ENCODE results near the gene GAP43.
A peak's percentile ranks its signal among the peaks of the same experiment; 100 is the strongest.

Gene GAP43

GRCh38 chr3:115663414-115663813, 40.1 kb downstream of the GAP43 start:
- no peak for DNase-seq

- no peak for DNase-seq
Measured at GRCh38 chr3:115666081-115666480, 42.8 kb downstream of the GAP43 start.

- DNase-seq = peak; percentile 55
Measured at GRCh38 chr3:115666920-115667737, 43.8 kb downstream of the GAP43 start.

DNA sequence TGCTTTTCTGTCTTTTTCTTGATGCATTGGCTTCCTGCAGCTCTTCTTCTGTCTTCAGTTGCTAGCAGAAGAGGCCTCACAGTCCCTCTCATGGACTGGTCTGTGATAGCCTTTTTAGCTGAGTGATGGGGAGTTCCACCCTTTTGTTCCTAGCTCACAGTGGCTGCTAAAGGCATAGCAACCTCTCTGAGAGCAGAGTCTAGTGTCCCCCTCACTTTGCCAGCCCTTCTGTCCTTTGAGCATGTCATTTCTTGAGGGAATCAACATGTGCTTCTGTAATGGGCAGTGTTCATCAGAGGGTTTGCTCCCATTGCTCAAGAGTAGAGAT, 44.4 kb downstream of the GAP43 start:
- DNase-seq = no peak

- no peak for DNase-seq
Measured at GRCh38 chr3:115670911-115671310, 47.6 kb downstream of the GAP43 start.

GRCh38 chr3:115671761-115672455, 48.6 kb downstream of the GAP43 start:
- DNase-seq = no peak

DNA sequence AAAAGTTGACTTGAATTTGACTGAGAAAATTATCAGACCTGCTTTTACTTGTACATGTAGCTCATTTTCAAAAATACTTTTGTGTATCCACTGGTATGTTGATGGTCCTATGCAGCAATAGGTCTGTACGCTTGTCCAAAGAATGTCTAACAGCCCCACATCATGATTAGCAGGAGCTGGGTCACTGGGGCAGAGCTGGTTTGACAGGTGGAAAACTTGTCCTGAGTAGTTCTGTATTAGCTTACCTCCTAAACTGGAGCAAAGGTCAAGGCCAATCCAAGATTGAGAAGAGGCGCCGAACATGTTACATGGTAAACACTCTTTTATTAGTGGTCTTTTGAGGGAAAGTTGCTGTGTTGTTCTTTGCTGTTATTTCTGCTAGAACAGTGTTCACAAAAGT, 50.6 kb downstream of the GAP43 start:
- DNase-seq = no peak

- DNase-seq = no peak
Measured at GRCh38 chr3:115676336-115676735, 53.0 kb downstream of the GAP43 start.

DNA sequence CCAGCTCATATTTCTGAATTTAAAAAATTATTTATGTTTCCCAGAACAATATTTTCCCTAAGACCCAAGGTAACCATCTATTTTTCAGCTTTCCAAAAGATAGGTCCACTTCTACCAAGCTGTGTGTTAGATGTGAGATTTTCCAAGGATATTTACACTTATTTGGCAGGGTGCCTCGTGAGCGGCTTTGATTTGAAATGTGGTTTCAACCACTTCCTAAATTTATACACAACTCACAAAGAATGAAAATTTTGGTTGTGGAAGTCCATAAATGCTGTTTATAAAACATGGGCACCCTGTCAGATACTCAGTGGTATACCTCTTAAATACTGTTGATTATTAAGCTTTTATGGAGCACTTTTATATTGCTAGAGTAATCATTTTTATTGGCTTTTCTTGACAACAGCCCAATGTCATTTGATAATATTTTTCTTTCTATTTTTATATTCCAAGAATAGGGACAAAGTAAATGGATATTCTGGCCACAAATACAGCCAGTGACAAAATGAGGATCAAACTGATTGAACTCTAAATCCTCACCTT, 57.6 kb downstream of the GAP43 start:
- DNase-seq = no peak

DNA sequence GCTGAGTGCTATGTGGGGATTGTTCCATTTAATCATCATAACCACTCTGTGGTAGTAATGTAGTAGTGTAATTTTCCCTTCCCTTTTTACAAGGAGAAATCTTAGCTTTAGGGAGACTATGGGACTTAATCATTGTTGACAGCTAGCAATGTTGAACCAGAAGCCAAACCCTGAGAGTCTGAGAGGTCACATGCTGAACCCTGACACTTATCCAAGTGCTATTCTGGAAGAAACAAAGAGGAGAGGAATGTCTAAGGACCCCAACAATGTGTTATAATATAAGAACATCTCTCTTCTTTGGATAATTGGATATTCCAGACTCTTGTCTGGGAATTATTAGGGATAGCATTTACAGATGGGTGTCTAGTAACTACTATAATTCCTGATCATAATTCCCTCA, 58.4 kb downstream of the GAP43 start:
- DNase-seq = no peak

- no peak for DNase-seq
Measured at GRCh38 chr3:115683305-115683704, 60.0 kb downstream of the GAP43 start.

DNA sequence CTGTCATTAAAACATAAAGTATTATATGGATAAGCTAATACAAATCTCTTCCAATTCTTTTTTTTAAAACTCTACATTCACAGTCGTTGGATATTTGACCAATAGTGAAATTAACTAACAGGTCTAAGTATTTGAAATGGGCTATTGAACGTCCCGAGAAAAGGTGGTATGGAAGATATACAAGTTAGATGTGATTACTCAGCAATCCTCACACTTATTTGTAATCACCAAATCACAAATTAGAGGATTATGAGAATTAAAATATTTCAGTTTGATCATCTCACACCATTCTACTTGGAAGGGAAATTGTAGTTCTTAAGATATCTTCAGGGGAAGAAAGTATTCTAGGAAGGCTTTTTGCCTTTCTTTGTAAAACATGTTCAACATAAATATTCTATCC, 60.5 kb downstream of the GAP43 start:
- DNase-seq = no peak

GRCh38 chr3:115685097-115685496, 61.8 kb downstream of the GAP43 start:
- peak; percentile 38 for DNase-seq

- DNase-seq = no peak
Measured at GRCh38 chr3:115687721-115688120, 64.4 kb downstream of the GAP43 start.

DNA sequence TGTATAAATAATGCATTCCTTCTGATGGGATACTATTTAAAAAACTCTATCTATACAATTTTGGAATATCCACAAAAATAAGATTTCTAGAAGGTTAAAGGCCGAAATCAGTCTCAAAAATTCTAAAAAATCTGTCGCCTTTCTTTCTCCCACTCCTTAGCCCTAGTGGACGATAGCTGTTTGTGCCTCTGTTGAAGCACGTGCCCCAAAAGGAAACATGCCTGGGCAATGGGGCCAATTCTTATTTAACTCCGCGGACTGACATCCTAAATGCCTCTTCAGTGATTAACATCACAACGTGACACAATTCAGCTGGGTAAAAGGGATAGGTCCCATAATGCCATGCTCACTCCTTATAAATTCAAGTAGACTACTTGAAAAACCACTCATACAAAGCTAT, 65.1 kb downstream of the GAP43 start:
- DNase-seq = no peak

- no peak for DNase-seq
Measured at GRCh38 chr3:115689928-115690327, 66.6 kb downstream of the GAP43 start.

DNA sequence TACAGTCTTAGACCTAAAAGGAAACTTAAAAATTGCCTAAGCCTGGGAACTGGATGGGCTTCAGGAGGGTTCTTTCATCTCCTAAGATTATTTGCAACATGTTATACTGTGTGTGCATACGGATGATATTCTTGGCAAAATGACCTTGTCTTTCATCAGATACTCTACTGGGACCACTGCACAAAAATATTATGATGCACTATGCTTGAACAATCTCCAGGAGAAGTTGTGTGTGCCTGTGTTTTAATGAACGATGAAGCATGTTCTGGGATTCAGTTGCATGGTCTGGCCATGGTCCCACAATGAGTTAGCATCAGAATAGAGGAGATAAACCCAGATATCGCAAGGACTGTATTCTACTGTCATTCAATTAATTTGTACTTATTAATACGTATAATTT, 68.7 kb downstream of the GAP43 start:
- DNase-seq = no peak

DNA sequence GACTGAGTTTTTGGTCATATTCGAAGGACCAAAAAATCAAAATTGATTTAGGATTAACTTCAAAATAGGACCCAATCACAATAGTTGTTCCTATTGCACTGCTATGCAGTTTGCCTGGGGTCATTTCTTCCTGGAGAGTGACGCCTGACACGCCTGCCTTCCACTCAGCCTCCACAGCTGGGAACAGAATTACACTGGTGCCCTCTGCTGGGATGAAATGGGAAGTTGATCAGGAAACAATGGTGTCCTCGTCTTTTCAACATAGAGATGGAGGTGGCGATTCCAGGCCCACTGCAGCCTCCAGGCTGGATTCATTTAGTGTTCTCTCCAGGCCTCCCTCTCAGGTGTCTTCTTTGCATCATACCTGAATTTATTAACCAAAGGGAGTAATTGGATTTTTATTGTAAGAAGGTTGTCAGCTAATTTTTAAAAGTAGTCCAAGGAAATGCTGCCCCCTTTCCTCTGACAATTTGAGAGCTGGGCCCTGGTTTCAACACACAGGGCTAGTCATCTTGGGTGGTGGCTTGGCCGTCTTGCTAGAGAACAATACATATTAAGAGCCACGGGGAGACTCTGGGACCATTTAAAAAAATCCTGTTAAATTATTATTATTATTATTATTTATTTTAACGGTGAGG, 69.7 kb downstream of the GAP43 start:
- DNase-seq = peak; percentile 79

- DNase-seq = no peak
Measured at GRCh38 chr3:115693868-115694267, 70.6 kb downstream of the GAP43 start.

DNA sequence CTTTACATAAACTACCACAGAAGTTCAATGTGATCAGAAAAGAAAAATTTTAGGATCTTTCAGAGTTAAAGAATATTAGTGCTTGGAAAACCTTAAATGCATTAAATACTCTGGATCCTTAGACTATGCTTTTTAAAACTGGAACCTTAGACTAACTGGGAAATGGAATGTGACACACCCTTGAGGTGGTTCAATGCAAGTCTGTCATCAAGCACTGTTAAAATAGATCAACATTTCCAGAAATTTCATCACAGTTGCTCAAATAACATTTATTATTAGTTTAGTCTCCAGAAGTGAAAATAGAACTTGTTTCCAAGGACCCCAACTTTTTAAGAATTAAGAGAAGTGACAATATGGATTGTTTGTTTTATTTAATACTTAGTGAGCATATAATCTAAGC, 71.8 kb downstream of the GAP43 start:
- no peak for DNase-seq

- no peak for DNase-seq
Measured at GRCh38 chr3:115697263-115698053, 74.1 kb downstream of the GAP43 start.

DNA sequence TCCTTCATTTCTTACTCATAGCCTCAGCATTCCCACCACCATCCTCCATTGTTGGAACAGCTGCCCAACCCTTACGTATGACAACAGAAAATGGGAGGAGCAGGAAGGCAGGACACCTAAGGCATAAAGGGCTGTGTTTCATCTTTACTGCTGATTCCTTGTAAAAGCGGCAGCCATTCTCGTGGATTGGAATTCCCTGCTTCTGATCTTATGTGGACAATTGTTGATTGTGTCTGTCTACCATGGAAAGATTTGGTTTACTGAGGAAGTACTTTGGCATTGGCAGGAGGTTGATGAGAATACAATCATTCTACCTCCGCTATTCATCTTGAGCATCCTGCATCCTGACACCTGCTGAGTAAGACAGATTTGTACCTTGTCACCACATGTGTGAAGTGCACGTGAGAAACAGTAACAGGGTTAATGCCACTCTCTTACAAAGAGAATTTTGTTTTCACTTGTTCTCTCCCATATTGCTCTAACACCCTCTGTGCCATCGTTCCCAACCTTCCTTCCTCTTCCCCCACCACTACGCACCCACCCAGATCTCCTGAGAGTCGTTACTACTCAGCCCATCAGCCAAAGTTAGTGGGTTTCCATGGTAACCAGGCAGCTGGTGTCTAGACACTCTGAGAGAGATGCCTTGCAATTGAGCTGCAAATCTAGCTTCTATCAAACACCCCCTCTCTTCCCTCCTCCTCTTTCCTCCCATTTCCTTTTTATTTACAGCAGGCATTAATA, 75.7 kb downstream of the GAP43 start:
- DNase-seq = no peak

All from activated CD4-positive, alpha-beta T cell treated with anti-CD3 and anti-CD28 coated beads, Interleukin-2, Interleukin-6, amounts not matched to agents 100 ng/mL and 50 ng/mL, durations not matched to agents 16 hours and 8 hours (primary cell).